PC-3 (cell line): ENCODE measurements around the gene PLA2G4A.

ENCODE experiments used
- CTCF ChIP-seq: fragments of 300-600 bp; sonication (generic); conservative IDR thresholded peaks from 2 replicates; pipeline ENCODE4 v1.5.1; 2017; ENCODE audit warnings: antibody characterized with exemption, low read depth, mild to moderate bottlenecking, low read length
- EZH2 ChIP-seq: fragments of 300-600 bp; sonication (generic); IDR thresholded peaks from one replicate; pipeline ENCODE4 v1.6.1; 2017; ENCODE audit warnings: antibody characterized with exemption, mild to moderate bottlenecking, low read length; ENCODE audit not compliant: unreplicated experiment
- EZH2phosphoT487 ChIP-seq: fragments of 300-600 bp; sonication (generic); IDR thresholded peaks from 2 replicates; pipeline ENCODE4 v1.6.1; 2018; ENCODE audit warnings: mild to moderate bottlenecking, antibody characterized with exemption, low read length, borderline replicate concordance

- TF ChIP-seq CTCF = no peak
- no peak for TF ChIP-seq EZH2phosphoT487
- TF ChIP-seq EZH2 = no peak
These were observed 137.1 kb downstream of the PLA2G4A start for GRCh38 chr1:186965847-186966246.
